ENCODE measurements around the gene AKR1A1. TPM values are rescaled to one million over a fixed set of nuclear protein-coding genes. Genes with fewer than 3 reads are reported as not detected.

Gene AKR1A1
- total RNA-seq, 4 donors from 2014 or later: 161 to 305 (median 201) TPM

DNA sequence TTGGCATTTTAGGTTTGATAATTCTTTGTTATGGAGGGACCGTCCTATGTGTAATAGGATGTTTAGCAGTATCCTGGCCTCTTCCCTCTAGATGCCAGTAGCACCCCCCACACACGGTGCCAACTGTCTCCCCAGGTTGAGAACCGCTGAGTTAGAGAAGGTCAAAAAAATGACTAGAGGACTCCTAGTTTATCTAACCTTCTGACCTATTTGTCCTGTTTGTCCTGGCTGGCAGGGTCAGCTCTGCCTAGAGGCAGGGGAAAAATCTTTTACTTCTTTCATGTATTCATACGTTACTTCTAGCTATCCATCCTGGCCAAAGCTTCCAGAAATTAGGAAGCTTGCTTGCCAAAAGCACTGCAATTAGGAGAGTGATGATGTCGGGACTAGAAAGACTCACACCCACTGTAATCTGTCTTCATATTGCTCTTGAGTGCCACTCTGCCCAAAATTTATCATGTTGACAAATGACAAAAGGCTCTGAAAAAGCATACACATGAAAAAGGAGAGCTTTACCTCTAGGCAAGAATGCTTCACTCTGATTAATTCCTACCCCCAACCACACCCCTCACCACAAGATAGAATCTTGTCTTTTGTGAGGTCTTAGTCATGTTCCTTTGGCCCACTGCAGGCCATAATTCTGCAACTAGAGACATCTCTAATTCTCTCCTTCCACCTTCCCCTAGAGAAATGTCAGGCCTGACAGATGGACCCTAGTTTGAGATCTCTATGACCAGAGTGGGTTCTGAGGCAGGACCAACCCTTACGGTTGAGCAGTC, 14.4 kb upstream of the AKR1A1 start:
- H3K4me1 ChIP-seq: no peaks in the 10 kb centered on the region

DNA sequence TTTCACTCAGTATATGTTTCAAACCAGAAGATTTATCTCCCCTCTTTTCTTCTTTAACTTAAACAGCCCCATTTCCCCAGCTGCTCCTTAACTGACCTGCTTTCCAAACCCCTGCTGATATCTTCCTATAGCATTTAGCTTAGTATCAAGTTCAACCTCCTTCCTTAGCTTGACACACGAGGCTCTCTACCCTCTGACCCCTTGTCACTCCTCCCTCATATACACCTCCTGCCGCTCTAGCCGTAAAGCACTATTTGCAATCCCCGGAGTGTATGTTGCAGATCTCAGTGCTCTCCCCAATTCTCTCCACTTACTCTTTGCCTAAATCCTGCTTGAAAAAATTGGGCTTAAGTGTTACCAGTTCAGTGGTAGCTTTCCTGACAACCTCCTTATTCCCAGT, 13.7 kb upstream of the AKR1A1 start:
- no peaks in the 10 kb centered on the region for H3K9me3 ChIP-seq
- TF ChIP-seq, protein P1, sequence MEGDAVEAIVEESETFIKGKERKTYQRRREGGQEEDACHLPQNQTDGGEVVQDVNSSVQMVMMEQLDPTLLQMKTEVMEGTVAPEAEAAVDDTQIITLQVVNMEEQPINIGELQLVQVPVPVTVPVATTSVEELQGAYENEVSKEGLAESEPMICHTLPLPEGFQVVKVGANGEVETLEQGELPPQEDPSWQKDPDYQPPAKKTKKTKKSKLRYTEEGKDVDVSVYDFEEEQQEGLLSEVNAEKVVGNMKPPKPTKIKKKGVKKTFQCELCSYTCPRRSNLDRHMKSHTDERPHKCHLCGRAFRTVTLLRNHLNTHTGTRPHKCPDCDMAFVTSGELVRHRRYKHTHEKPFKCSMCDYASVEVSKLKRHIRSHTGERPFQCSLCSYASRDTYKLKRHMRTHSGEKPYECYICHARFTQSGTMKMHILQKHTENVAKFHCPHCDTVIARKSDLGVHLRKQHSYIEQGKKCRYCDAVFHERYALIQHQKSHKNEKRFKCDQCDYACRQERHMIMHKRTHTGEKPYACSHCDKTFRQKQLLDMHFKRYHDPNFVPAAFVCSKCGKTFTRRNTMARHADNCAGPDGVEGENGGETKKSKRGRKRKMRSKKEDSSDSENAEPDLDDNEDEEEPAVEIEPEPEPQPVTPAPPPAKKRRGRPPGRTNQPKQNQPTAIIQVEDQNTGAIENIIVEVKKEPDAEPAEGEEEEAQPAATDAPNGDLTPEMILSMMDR (IDR thresholded peaks at IDR 0.05): no peak
- TF ChIP-seq POLR2A (IDR thresholded peaks at IDR 0.05): no peak
- no peak for DNase-seq
- no peaks in the 10 kb centered on the region for H3K36me3 ChIP-seq
- no peaks in the 10 kb centered on the region for H3K27me3 ChIP-seq
- H3K4me1 ChIP-seq: peaks cover 0 to 2% (median 0%) of the 10 kb centered on the region in 4 donors
- no peak overlapping the region for H3K27ac ChIP-seq
- no peak overlapping the region for H3K4me3 ChIP-seq

More for the DNA sequence above, 14.4 kb upstream of the AKR1A1 start:
- H3K27me3 ChIP-seq: no peaks in the 10 kb centered on the region
- no peak for TF ChIP-seq POLR2A (IDR thresholded peaks at IDR 0.05)
- TF ChIP-seq, protein P1 (IDR thresholded peaks at IDR 0.05): no peak
- H3K27ac ChIP-seq: no peak overlapping the region
- no peaks in the 10 kb centered on the region for H3K36me3 ChIP-seq
- H3K4me3 ChIP-seq: no peak overlapping the region
- DNase-seq: no peak
- H3K9me3 ChIP-seq: no peaks in the 10 kb centered on the region

DNA sequence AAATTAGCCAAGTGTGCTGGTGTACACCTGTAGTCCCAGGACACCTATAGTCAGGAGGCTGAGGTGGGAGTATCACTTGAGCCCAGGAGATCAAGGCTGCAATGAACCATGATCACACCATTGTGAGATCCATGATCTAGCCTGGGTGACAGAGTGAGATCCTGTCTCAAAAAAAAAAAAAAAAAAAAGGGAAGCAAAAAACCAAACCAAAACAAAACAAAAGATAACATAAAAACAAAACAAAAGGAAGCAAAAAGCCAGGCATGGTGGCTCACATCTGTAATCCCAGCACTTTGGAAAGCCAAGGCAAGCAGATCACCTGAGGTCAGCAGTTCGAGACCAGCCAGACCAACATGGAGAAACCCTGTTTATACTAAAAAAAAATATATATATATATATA, 9.4 kb upstream of the AKR1A1 start:
- TF ChIP-seq POLR2A (IDR thresholded peaks at IDR 0.05): no peak
- TF ChIP-seq, protein P1 (IDR thresholded peaks at IDR 0.05): no peak
- Histone ChIP-seq H3K4me1 (peaks cover 0 to 42% (median 14%) of the 10 kb centered on the region in 4 donors), H3K4me3 (no peak overlapping the region), H3K27ac (no peak overlapping the region), H3K36me3 (no peaks in the 10 kb centered on the region), H3K27me3 (no peaks in the 10 kb centered on the region), H3K9me3 (no peaks in the 10 kb centered on the region)
- DNase-seq: no peak

DNA sequence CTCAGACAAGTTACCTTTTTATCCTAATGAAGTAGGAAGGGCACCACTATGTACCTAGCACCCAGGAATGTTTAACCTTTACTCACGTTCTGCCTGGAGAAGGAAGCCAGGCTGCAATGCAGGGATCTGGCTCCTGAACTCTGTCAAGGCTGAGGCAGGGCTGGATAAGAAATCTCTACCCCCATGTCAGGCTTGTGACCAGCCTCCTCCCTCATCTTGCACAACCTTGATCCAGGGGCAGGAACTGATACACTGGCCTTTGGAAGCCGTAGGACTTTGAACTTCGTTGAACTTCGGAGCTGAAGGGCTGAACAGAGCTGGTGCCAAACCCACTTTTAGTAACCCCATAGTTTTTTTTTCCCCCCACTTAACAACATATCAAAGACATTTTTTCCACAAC, 8.0 kb upstream of the AKR1A1 start:
- peak in 2 of 3 donors; percentile 76 to 83 for DNase-seq
- no peaks in the 10 kb centered on the region for H3K36me3 ChIP-seq
- peak overlapping the region in 1 of 4 donors; percentile 79 for H3K27ac ChIP-seq
- H3K9me3 ChIP-seq: no peaks in the 10 kb centered on the region
- H3K4me1 ChIP-seq: peaks cover 0 to 42% (median 14%) of the 10 kb centered on the region in 4 donors
- H3K27me3 ChIP-seq: no peaks in the 10 kb centered on the region
- TF ChIP-seq POLR2A (IDR thresholded peaks at IDR 0.05): peak; percentile 25 to 77
- TF ChIP-seq, protein P1 (IDR thresholded peaks at IDR 0.05): no peak
- H3K4me3 ChIP-seq: no peak overlapping the region

DNA sequence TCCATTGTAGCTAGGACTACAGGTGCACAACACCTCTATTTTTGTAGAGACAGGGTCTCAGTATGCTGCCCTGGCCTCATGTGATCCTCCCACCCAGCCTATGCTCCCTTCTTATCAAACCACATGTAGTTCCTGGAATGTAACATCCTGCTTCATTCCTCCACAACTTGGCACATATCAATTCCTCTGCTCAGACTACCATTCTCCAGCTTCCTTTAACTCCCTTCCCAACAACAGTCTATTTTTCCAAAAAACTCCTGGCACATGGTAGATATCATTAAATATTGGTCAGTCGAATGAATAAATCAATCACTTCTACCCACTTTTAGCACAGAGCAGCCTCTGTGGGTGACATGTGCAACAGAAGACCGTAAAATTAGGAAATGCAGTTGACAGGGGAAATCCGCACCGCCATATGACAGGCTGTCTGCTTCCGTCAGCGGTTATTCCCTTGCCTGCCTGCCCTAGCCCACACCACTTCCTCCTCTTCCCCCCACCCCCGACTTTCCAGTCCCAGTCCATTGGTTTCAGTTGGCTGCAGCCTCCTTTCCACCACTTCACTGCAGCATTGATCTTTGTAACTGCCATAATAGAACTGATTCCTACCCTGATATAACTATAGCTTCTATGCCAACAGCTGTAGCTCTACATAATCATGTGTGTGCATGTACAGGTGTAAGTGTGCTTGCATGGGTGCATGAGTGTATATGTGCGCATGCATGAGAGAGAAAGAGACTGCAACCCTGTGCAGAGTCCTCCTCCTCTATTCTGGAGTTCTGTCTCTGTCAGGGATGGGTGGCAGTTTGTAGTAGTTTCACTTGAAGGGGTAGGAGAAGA, 6.8 kb upstream of the AKR1A1 start:
- Histone ChIP-seq H3K4me3 (no peak overlapping the region), H3K27ac (peak overlapping the region; percentile 48 to 79 (median 56)), H3K36me3 (no peaks in the 10 kb centered on the region), H3K27me3 (no peaks in the 10 kb centered on the region), H3K4me1 (peaks cover 0 to 42% (median 14%) of the 10 kb centered on the region in 4 donors), H3K9me3 (no peaks in the 10 kb centered on the region)
- TF ChIP-seq POLR2A (IDR thresholded peaks at IDR 0.05): no peak
- TF ChIP-seq, protein P1 (IDR thresholded peaks at IDR 0.05): no peak
- DNase-seq: peak; percentile 70 to 89 (median 80)
